PC-3 (cell line): ENCODE results near the gene NRCAM. TPM values are rescaled to one million over a fixed set of nuclear protein-coding genes. Genes with fewer than 3 reads are reported as not detected.

Experiments used
- ATAC-seq: fragments of 200-7000 bp; cut with Tn5 transposase; 2 replicates; pipeline ENCODE4 v1.9.1; 2020; ENCODE audit warnings: mild to moderate bottlenecking, moderate library complexity
- BruUV-seq: library from RNA; stranded (reverse); fragments of 400-500 nt; replicated peaks from 2 replicates; lab custom pipeline; 2021; lab: Mats Ljungman, UMichigan
- CTCF ChIA-PET: fragments of 300-600 bp; sonication (Branson Sonifier 250); formaldehyde crosslinking; loops from one replicate; lab custom pipeline; 2022; ENCODE audit warnings: antibody characterized with exemption; lab: Charles Lee
- POLR2A ChIA-PET: fragments of 300-600 bp; sonication (Branson Sonifier 250); formaldehyde crosslinking; loops from one replicate; lab custom pipeline; 2022; ENCODE audit warnings: antibody characterized with exemption; ENCODE audit not compliant: unreplicated experiment; lab: Charles Lee
- DNase-seq: peaks from one replicate; pipeline ENCODE4 v3.0.0-alpha.2; 2015
- H2AFZ ChIP-seq: fragments of 300-600 bp; sonication (generic); 2 replicates; pipeline ENCODE4 v1.6.0; 2016; ENCODE audit warnings: antibody characterized with exemption, low read length
- H3F3A ChIP-seq: fragments of 300-600 bp; sonication (generic); one replicate; pipeline ENCODE4 v1.6.0; 2017; ENCODE audit warnings: antibody characterized with exemption, low read length, control low read depth, mild to moderate bottlenecking; ENCODE audit not compliant: unreplicated experiment
- H3K27ac ChIP-seq: fragments of 300-600 bp; sonication (generic); 2 replicates; pipeline ENCODE4 v1.5.1; 2016; ENCODE audit warnings: mild to moderate bottlenecking, low read length
- H3K27me3 ChIP-seq: fragments of 300-600 bp; sonication (generic); 2 replicates; pipeline ENCODE4 v1.6.1; 2016; ENCODE audit warnings: low read length, mixed read lengths
- H3K36me3 ChIP-seq: fragments of 300-600 bp; sonication (generic); 2 replicates; pipeline ENCODE4 v1.6.1; 2016; ENCODE audit warnings: low read depth, mixed run types, low read length, mixed read lengths
- H3K4me1 ChIP-seq: fragments of 300-600 bp; sonication (generic); 2 replicates; pipeline ENCODE4 v1.5.1; 2016; ENCODE audit warnings: low read length; ENCODE audit not compliant: insufficient read depth
- H3K4me2 ChIP-seq: fragments of 300-600 bp; sonication (generic); 2 replicates; pipeline ENCODE4 v1.6.0; 2016; ENCODE audit warnings: low read length
- H3K4me3 ChIP-seq: fragments of 300-600 bp; sonication (generic); 2 replicates; pipeline ENCODE4 v1.5.1; 2016; ENCODE audit warnings: mild to moderate bottlenecking, low read length, mixed read lengths
- H3K79me2 ChIP-seq: fragments of 300-600 bp; sonication (generic); 2 replicates; pipeline ENCODE4 v1.6.1; 2017; ENCODE audit warnings: low read length, mixed read lengths
- H3K9ac ChIP-seq: fragments of 300-600 bp; sonication (generic); 2 replicates; pipeline ENCODE4 v1.6.0; 2016; ENCODE audit warnings: mild to moderate bottlenecking, low read length
- H3K9me2 ChIP-seq: fragments of 300-600 bp; sonication (generic); replicated peaks from 2 replicates; pipeline ENCODE4 v1.6.1; 2016; ENCODE audit warnings: mixed run types, low read length, mixed read lengths
- H3K9me3 ChIP-seq: fragments of 300-600 bp; sonication (generic); 2 replicates; pipeline ENCODE4 v1.6.1; 2016; ENCODE audit warnings: low read length, mixed read lengths
- H4K20me1 ChIP-seq: fragments of 300-600 bp; sonication (generic); 2 replicates; pipeline ENCODE4 v1.6.1; 2016; ENCODE audit warnings: low read length, mixed read lengths
- CTCF ChIP-seq: fragments of 300-600 bp; sonication (generic); conservative IDR thresholded peaks from 2 replicates; pipeline ENCODE4 v1.5.1; 2017; ENCODE audit warnings: antibody characterized with exemption, low read depth, mild to moderate bottlenecking, low read length
- EZH2 ChIP-seq: fragments of 300-600 bp; sonication (generic); IDR thresholded peaks from one replicate; pipeline ENCODE4 v1.6.1; 2017; ENCODE audit warnings: antibody characterized with exemption, mild to moderate bottlenecking, low read length; ENCODE audit not compliant: unreplicated experiment
- EZH2phosphoT487 ChIP-seq: fragments of 300-600 bp; sonication (generic); IDR thresholded peaks from 2 replicates; pipeline ENCODE4 v1.6.1; 2018; ENCODE audit warnings: mild to moderate bottlenecking, antibody characterized with exemption, low read length, borderline replicate concordance
- intact Hi-C: fragments of 100-400 bp; cut with micrococcal nuclease; formaldehyde crosslinking; loops from 2 replicates; pipeline ENCODE4 v1.9.0; 2023
- total RNA-seq: library from RNA; depleted of rRNA; stranded (reverse); fragments of >200 nt; gene quantifications from 2 replicates; pipeline ENCODE4 v1.2.3, GENCODE V29; 2014

The NRCAM gene
- total RNA-seq, 1 experiment from 2014 or later = not detected

GRCh38 chr7:108459922-108460551 lies 3.8 kb upstream of the NRCAM start:
- H3K9ac ChIP-seq = no peak overlapping the region
- POLR2A ChIA-PET = no interaction called here
- H3K9me3 ChIP-seq = no peaks in the 10 kb centered on the region
- no TSS peak for BruUV-seq
- H3K79me2 ChIP-seq = no peaks in the 10 kb centered on the region
- CTCF ChIA-PET = no interaction called here
- DNase-seq (peak; percentile 55), ATAC-seq (peak; percentile 80)
- no peak overlapping the region for H2AFZ ChIP-seq
- no peaks in the 10 kb centered on the region for H4K20me1 ChIP-seq
- no peak overlapping the region for H3K4me2 ChIP-seq
- intact Hi-C loops = loop anchor here (1.0 kb wide), 1 partner anchor 279 kb away; no protein-coding TSS in a partner anchor
- no peak overlapping the region for H3K4me3 ChIP-seq
- no peaks in the 10 kb centered on the region for H3F3A ChIP-seq
- H3K27ac ChIP-seq = no peak overlapping the region
- H3K36me3 ChIP-seq = no peaks in the 10 kb centered on the region
- H3K27me3 ChIP-seq = peaks cover 45% of the 10 kb centered on the region
- TF ChIP-seq CTCF = peak; percentile 66
- no peak for TF ChIP-seq EZH2
- H3K4me1 ChIP-seq = no peaks in the 10 kb centered on the region
- H3K9me2 ChIP-seq = no peaks in the 10 kb centered on the region

DNA sequence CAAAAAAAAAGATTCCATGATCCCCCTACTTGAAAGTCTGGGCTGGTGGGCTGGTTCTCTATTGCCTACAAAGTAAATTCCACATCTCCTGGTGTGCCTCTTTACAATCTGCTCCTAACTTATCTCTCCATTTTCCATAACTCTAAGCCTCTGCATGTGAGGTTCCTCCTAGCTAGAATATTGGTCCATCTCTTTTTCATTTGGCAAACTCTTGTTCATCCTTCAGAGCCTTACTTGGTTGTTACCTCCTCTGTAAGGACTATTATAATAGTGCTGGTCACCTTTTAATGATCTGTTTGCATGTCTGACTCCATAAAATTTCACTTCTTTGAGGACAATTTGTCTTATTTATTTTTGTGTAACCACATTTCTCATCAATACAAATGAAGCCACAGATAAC lies 1.6 kb upstream of the NRCAM start:
- no peaks in the 10 kb centered on the region for H3K36me3 ChIP-seq
- H3K4me2 ChIP-seq = no peak overlapping the region
- H3K27ac ChIP-seq = no peak overlapping the region
- intact Hi-C loops = no loop called here
- no peaks in the 10 kb centered on the region for H3K79me2 ChIP-seq
- POLR2A ChIA-PET = no interaction called here
- no peaks in the 10 kb centered on the region for H3K4me1 ChIP-seq
- ATAC-seq (no peak), DNase-seq (no peak)
- H3K4me3 ChIP-seq = no peak overlapping the region
- peaks cover 48% of the 10 kb centered on the region for H3K27me3 ChIP-seq
- H3K9ac ChIP-seq = no peak overlapping the region
- H3F3A ChIP-seq = no peaks in the 10 kb centered on the region
- BruUV-seq = no TSS peak
- no peak overlapping the region for H2AFZ ChIP-seq
- CTCF ChIA-PET = no interaction called here
- H4K20me1 ChIP-seq = no peaks in the 10 kb centered on the region
- H3K9me2 ChIP-seq = no peaks in the 10 kb centered on the region
- TF ChIP-seq EZH2phosphoT487 (no peak), CTCF (no peak), EZH2 (no peak)
- H3K9me3 ChIP-seq = no peaks in the 10 kb centered on the region

DNA sequence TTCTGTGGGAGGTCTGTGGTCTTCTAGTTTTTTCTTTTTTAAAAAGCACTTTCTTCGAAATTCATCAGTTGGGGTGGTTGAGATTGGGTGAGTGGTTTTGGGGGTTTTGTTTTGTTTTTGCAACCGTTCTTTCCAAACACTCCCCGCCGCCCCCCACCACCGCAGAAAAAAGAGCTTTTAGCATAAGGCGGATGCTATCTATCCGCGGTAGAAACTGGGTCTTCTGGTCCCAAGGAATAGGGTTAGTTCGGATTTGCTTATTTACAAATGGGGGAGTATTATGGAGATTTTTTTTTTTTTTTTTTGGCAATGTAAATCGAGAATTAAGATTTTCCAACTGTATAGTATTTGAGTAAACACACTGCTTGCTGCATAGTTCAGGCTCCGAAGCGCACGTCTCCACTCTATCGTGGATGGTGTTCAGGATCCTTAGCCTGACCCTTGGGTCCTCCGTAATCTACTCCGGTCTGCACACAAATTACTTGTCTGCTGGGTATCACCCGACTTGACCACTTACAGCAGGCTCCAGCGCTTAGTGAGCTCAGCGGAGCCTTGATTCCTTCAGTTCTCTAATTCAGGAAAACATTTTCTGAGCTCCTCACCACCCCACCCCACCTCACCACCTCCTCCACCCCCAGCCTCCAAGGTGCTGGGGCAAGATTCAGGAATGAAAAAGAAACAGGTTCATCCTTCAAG lies 757 bp upstream of the NRCAM start:
- Histone ChIP-seq H4K20me1 (no peaks in the 10 kb centered on the region), H3K4me1 (no peaks in the 10 kb centered on the region), H3K4me2 (no peak overlapping the region), H3K9ac (no peak overlapping the region), H3F3A (no peaks in the 10 kb centered on the region), H3K4me3 (no peak overlapping the region), H2AFZ (no peak overlapping the region), H3K9me3 (no peaks in the 10 kb centered on the region), H3K36me3 (no peaks in the 10 kb centered on the region), H3K27ac (no peak overlapping the region), H3K27me3 (peaks cover 48% of the 10 kb centered on the region), H3K9me2 (no peaks in the 10 kb centered on the region), H3K79me2 (no peaks in the 10 kb centered on the region)
- BruUV-seq = no TSS peak
- ATAC-seq (no peak), DNase-seq (no peak)
- ChIA-PET CTCF (interaction anchor here (0.6 kb wide), 1 partner anchor 194 kb away, joined by 4 read pairs; no protein-coding TSS in a partner anchor), POLR2A (no interaction called here)
- intact Hi-C loops = no loop called here
- TF ChIP-seq CTCF = no peak
- TF ChIP-seq EZH2phosphoT487 = no peak; the same call in 1 of the 2 replicates
- no peak for TF ChIP-seq EZH2
